Activated T-cell treated with anti-CD3 and anti-CD28 coated beads, Interleukin-2, amount 50 U/mL, for 72 hours (primary cell): ENCODE measurements around the gene NOG. TPM values are rescaled to one million over a fixed set of nuclear protein-coding genes. Genes with fewer than 3 reads are reported as not detected.

Experiments used
- ATAC-seq, 2 donors: fragments of 150-1000 bp; cut with Tn5 transposase; replicated peaks in 1 of 2; 2 replicates each; pipeline ENCODE4 v1.10.0; 2021; ENCODE audit warnings: moderate library complexity in 2 of 2, mild to moderate bottlenecking in 1 of 2
- DNase-seq, 2 donors: peaks; one replicate each; pipeline ENCODE4 v3.0.0; 2021 to 2022; ENCODE audit warnings: mixed read lengths in 1 of 2
- H3K27ac Mint-ChIP-seq: one replicate; pipeline ENCODE4 v1.8.0; 2022; ENCODE audit warnings: mild to moderate bottlenecking, moderate library complexity, mixed read lengths
- H3K27me3 Mint-ChIP-seq: one replicate; pipeline ENCODE4 v1.8.0; 2022; ENCODE audit warnings: low read depth, mixed read lengths
- H3K36me3 Mint-ChIP-seq, 2 donors: one replicate each; pipeline ENCODE4 v1.8.0; 2022; ENCODE audit warnings: mixed read lengths in 2 of 2, mild to moderate bottlenecking in 1 of 2; ENCODE audit not compliant: insufficient read depth in 2 of 2
- H3K4me1 Mint-ChIP-seq: one replicate; pipeline ENCODE4 v1.8.0; 2022; ENCODE audit warnings: low read depth, mixed read lengths
- H3K4me3 Mint-ChIP-seq, 2 donors: one replicate each; pipeline ENCODE4 v1.8.0; 2022; ENCODE audit warnings: mild to moderate bottlenecking in 2 of 2, mixed read lengths in 2 of 2, moderate library complexity in 2 of 2
- H3K9me3 Mint-ChIP-seq, 2 donors: one replicate each; pipeline ENCODE4 v1.8.0; 2022; ENCODE audit warnings: mixed read lengths in 2 of 2
- total RNA-seq, 2 donors: library from RNA; stranded (reverse); gene quantifications; one replicate each; pipeline ENCODE4 v1.2.3, GENCODE V29; 2022

Gene NOG
- total RNA-seq, 2 donors from 2014 or later, result 0.91 to 1.7 TPM

- Mint-ChIP-seq H3K27me3 (peaks cover 7% of the 10 kb centered on the region), H3K9me3 (no peaks in the 10 kb centered on the region), H3K27ac (no peak overlapping the region), H3K4me3 (no peak overlapping the region), H3K36me3 (no peaks in the 10 kb centered on the region), H3K4me1 (peaks cover 76% of the 10 kb centered on the region)
- DNase-seq (no peak), ATAC-seq (no peak)
These were observed 8.1 kb downstream of the NOG start for GRCh38 chr17:56601591-56601990.

GRCh38 chr17:56602292-56603130 is 9.0 kb downstream of the NOG start:
- Mint-ChIP-seq H3K27ac (no peak overlapping the region), H3K4me3 (peak overlapping the region; percentile 31 to 38)

GRCh38 chr17:56603486-56604238 is 10.2 kb downstream of the NOG start:
- Mint-ChIP-seq H3K27ac (no peak overlapping the region), H3K27me3 (no peaks in the 10 kb centered on the region)
- ATAC-seq, result no peak

More at GRCh38 chr17:56602292-56603130, 9.0 kb downstream of the NOG start:
- Mint-ChIP-seq H3K36me3 (no peaks in the 10 kb centered on the region), H3K4me1 (peaks cover 70% of the 10 kb centered on the region), H3K9me3 (no peaks in the 10 kb centered on the region), H3K27me3 (no peaks in the 10 kb centered on the region)
- ATAC-seq (peak; percentile 44 to 64), DNase-seq (peak in 1 of 2 donors; percentile 24)

GRCh38 chr17:56604691-56605290 is 11.3 kb downstream of the NOG start:
- Mint-ChIP-seq H3K27ac (no peak overlapping the region), H3K36me3 (no peaks in the 10 kb centered on the region), H3K9me3 (no peaks in the 10 kb centered on the region), H3K4me1 (peaks cover 48% of the 10 kb centered on the region), H3K4me3 (no peak overlapping the region), H3K27me3 (no peaks in the 10 kb centered on the region)
- ATAC-seq (peak; percentile 34 to 41), DNase-seq (no peak)

More at GRCh38 chr17:56603486-56604238, 10.2 kb downstream of the NOG start:
- H3K4me1 Mint-ChIP-seq, result peaks cover 59% of the 10 kb centered on the region
- no peak overlapping the region for H3K4me3 Mint-ChIP-seq
- no peaks in the 10 kb centered on the region for H3K36me3 Mint-ChIP-seq
- DNase-seq, result no peak
- no peaks in the 10 kb centered on the region for H3K9me3 Mint-ChIP-seq

- Mint-ChIP-seq H3K27me3 (no peaks in the 10 kb centered on the region), H3K27ac (no peak overlapping the region), H3K9me3 (peaks cover 0 to 5% of the 10 kb centered on the region in 2 donors), H3K36me3 (no peaks in the 10 kb centered on the region), H3K4me1 (peaks cover 24% of the 10 kb centered on the region), H3K4me3 (no peak overlapping the region)
- no peak for ATAC-seq
- no peak for DNase-seq
These were observed 15.4 kb downstream of the NOG start for GRCh38 chr17:56608944-56609343.

GRCh38 chr17:56610321-56610720 is 16.8 kb downstream of the NOG start:
- Mint-ChIP-seq H3K36me3 (no peaks in the 10 kb centered on the region), H3K27me3 (no peaks in the 10 kb centered on the region), H3K27ac (no peak overlapping the region), H3K4me3 (no peak overlapping the region), H3K4me1 (peaks cover 10% of the 10 kb centered on the region), H3K9me3 (peaks cover 0 to 5% of the 10 kb centered on the region in 2 donors)
- ATAC-seq (no peak), DNase-seq (no peak)

GRCh38 chr17:56613131-56613530 is 19.6 kb downstream of the NOG start:
- DNase-seq, result no peak
- H3K27me3 Mint-ChIP-seq, result no peaks in the 10 kb centered on the region
- no peaks in the 10 kb centered on the region for H3K4me1 Mint-ChIP-seq
- ATAC-seq, result no peak
- H3K36me3 Mint-ChIP-seq, result no peaks in the 10 kb centered on the region
- H3K4me3 Mint-ChIP-seq, result no peak overlapping the region
- H3K9me3 Mint-ChIP-seq, result peaks cover 0 to 5% of the 10 kb centered on the region in 2 donors
- no peak overlapping the region for H3K27ac Mint-ChIP-seq

- Mint-ChIP-seq H3K27me3 (no peaks in the 10 kb centered on the region), H3K27ac (no peak overlapping the region), H3K36me3 (no peaks in the 10 kb centered on the region), H3K4me3 (no peak overlapping the region), H3K4me1 (no peaks in the 10 kb centered on the region), H3K9me3 (peaks cover 0 to 5% of the 10 kb centered on the region in 2 donors)
- DNase-seq, result no peak
- no peak for ATAC-seq
These were observed 21.0 kb downstream of the NOG start for GRCh38 chr17:56614522-56614921.

GRCh38 chr17:56616239-56616638 is 22.7 kb downstream of the NOG start:
- Mint-ChIP-seq H3K36me3 (no peaks in the 10 kb centered on the region), H3K27ac (no peak overlapping the region), H3K9me3 (no peaks in the 10 kb centered on the region), H3K4me1 (no peaks in the 10 kb centered on the region), H3K27me3 (no peaks in the 10 kb centered on the region), H3K4me3 (no peak overlapping the region)
- ATAC-seq (no peak), DNase-seq (no peak)

GRCh38 chr17:56623383-56623782 is 29.9 kb downstream of the NOG start:
- no peak overlapping the region for H3K4me3 Mint-ChIP-seq
- H3K4me1 Mint-ChIP-seq, result no peaks in the 10 kb centered on the region
- ATAC-seq (no peak), DNase-seq (no peak)
- no peaks in the 10 kb centered on the region for H3K27me3 Mint-ChIP-seq
- H3K27ac Mint-ChIP-seq, result no peak overlapping the region
- no peaks in the 10 kb centered on the region for H3K36me3 Mint-ChIP-seq
- no peaks in the 10 kb centered on the region for H3K9me3 Mint-ChIP-seq

- DNase-seq, result no peak
- Mint-ChIP-seq H3K4me1 (no peaks in the 10 kb centered on the region), H3K36me3 (no peaks in the 10 kb centered on the region), H3K27ac (no peak overlapping the region), H3K4me3 (no peak overlapping the region), H3K27me3 (no peaks in the 10 kb centered on the region), H3K9me3 (no peaks in the 10 kb centered on the region)
- ATAC-seq, result no peak
These were observed 30.8 kb downstream of the NOG start for GRCh38 chr17:56624309-56624708.

GRCh38 chr17:56624912-56625311 is 31.4 kb downstream of the NOG start:
- no peak overlapping the region for H3K27ac Mint-ChIP-seq
- no peaks in the 10 kb centered on the region for H3K36me3 Mint-ChIP-seq
- H3K9me3 Mint-ChIP-seq, result no peaks in the 10 kb centered on the region
- H3K27me3 Mint-ChIP-seq, result no peaks in the 10 kb centered on the region
- ATAC-seq, result no peak
- DNase-seq, result no peak
- H3K4me1 Mint-ChIP-seq, result no peaks in the 10 kb centered on the region
- H3K4me3 Mint-ChIP-seq, result no peak overlapping the region

- peak; percentile 47 for ATAC-seq
- Mint-ChIP-seq H3K4me1 (no peaks in the 10 kb centered on the region), H3K4me3 (no peak overlapping the region), H3K9me3 (no peaks in the 10 kb centered on the region), H3K36me3 (no peaks in the 10 kb centered on the region), H3K27ac (no peak overlapping the region), H3K27me3 (no peaks in the 10 kb centered on the region)
- no peak for DNase-seq
These were observed 36.1 kb downstream of the NOG start for GRCh38 chr17:56629531-56630075.
